ENCODE measurements around the gene AMOT. TPM values are rescaled to one million over a fixed set of nuclear protein-coding genes. Genes with fewer than 3 reads are reported as not detected.

AMOT gene
- total and polyA plus RNA-seq, 2 of the 4 experiments (the other 2 are of a cell fraction) = 4.7 to 9.1 TPM

- Histone ChIP-seq H2AFZ (replicated peaks; ENCODE audit: low read length, poor library complexity) (no peak overlapping the region), H2BK20ac (ENCODE audit: low read depth, low read length) (no peak overlapping the region), H3K36me3 (ENCODE audit: control insufficient read depth, insufficient read depth, low read length) (no peaks in the 10 kb centered on the region), H3K27ac (ENCODE audit: insufficient read depth, low read length) (no peak overlapping the region), H3K4ac (ENCODE audit: low read depth, low read length) (no peak overlapping the region), H3K4me3 (ENCODE audit: insufficient read depth, low read depth, low read length) (no peak overlapping the region), H3K79me1 (ENCODE audit: low read depth in 1 of 2, low read length in 2 of 2) (no peaks in the 10 kb centered on the region), H4K20me1 (ENCODE audit: insufficient read depth, low read length) (no peaks in the 10 kb centered on the region), H3K56ac (ENCODE audit: extremely low read depth, insufficient read depth, low read length) (no peak overlapping the region), H2BK5ac (ENCODE audit: low read depth, low read length, poor library complexity, severe bottlenecking) (no peak overlapping the region), H3K14ac (replicated peaks; ENCODE audit: low read depth, low read length) (no peak overlapping the region), H4K8ac (ENCODE audit: low read depth in 2 of 2, low read length in 2 of 2) (no peak overlapping the region), H2AK5ac (ENCODE audit: low read depth, low read length) (no peak overlapping the region), H4K5ac (ENCODE audit: low read depth, low read length) (no peak overlapping the region), H2BK120ac (ENCODE audit: low read depth, low read length) (no peak overlapping the region), H3K23ac (ENCODE audit: low read depth, low read length) (no peak overlapping the region), H3K9ac (ENCODE audit: low read depth, low read length) (no peak overlapping the region), H2AK9ac (replicated peaks; ENCODE audit: low read depth, low read length, poor library complexity) (no peak overlapping the region), H3K18ac (ENCODE audit: low read depth, low read length) (no peak overlapping the region), H3K9me1 (ENCODE audit: insufficient read depth, low read length) (no peaks in the 10 kb centered on the region), H3K9me3 (ENCODE audit: control insufficient read depth, insufficient read depth, low read length) (0 out of 2 replicates have a peak, but pooled peaks cover 2% of the 10 kb centered on the region), H4K91ac (ENCODE audit: insufficient read depth, low read depth, low read length) (no peak overlapping the region), H3K27me3 (ENCODE audit: control insufficient read depth, insufficient read depth, low read length) (peaks cover 5% of the 10 kb centered on the region), H3K4me2 (ENCODE audit: low read depth, low read length) (no peak overlapping the region), H2BK15ac (ENCODE audit: low read depth, low read length) (no peak overlapping the region), H3K4me1 (ENCODE audit: control insufficient read depth, insufficient read depth, low read length) (no peaks in the 10 kb centered on the region)
- BruUV-seq (replicated peaks) = no TSS peak
- ChIA-PET CTCF (no interaction called here), POLR2A (ENCODE audit: unreplicated experiment) (no interaction called here)
- intact Hi-C loops (cut with micrococcal nuclease) = loop anchor here (10.0 kb wide), 1 partner anchor 222 kb away; no protein-coding TSS in a partner anchor
- in situ Hi-C loops (cut with MboI; ENCODE audit: low sequenced_read_pairs) = no loop called here
- dilution Hi-C loops (cut with HindIII; ENCODE audit: low sequenced_read_pairs, unreplicated experiment) = no loop called here
- DNase-seq = no peak
- TF ChIP-seq, protein P1, sequence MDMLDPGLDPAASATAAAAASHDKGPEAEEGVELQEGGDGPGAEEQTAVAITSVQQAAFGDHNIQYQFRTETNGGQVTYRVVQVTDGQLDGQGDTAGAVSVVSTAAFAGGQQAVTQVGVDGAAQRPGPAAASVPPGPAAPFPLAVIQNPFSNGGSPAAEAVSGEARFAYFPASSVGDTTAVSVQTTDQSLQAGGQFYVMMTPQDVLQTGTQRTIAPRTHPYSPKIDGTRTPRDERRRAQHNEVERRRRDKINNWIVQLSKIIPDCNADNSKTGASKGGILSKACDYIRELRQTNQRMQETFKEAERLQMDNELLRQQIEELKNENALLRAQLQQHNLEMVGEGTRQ (IDR thresholded peaks at IDR 0.05; ENCODE audit: low read depth, low read length) = no peak
- TF ChIP-seq MAFK (IDR thresholded peaks at IDR 0.05; ENCODE audit: low read depth, low read length) = no peak
- no peak for TF ChIP-seq RCOR1 (IDR thresholded peaks at IDR 0.05; ENCODE audit: insufficient replicate concordance, low read length)
- TF ChIP-seq, protein P2, sequence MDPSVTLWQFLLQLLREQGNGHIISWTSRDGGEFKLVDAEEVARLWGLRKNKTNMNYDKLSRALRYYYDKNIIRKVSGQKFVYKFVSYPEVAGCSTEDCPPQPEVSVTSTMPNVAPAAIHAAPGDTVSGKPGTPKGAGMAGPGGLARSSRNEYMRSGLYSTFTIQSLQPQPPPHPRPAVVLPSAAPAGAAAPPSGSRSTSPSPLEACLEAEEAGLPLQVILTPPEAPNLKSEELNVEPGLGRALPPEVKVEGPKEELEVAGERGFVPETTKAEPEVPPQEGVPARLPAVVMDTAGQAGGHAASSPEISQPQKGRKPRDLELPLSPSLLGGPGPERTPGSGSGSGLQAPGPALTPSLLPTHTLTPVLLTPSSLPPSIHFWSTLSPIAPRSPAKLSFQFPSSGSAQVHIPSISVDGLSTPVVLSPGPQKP (IDR thresholded peaks at IDR 0.05; ENCODE audit: borderline replicate concordance, low read depth, low read length) = no peak
- TF ChIP-seq SMC3 (IDR thresholded peaks at IDR 0.05; ENCODE audit: low read depth, low read length) = no peak
- no peak for TF ChIP-seq RAD21 (IDR thresholded peaks at IDR 0.05; ENCODE audit: low read length)
- no peak for TF ChIP-seq CEBPB (IDR thresholded peaks at IDR 0.05; ENCODE audit: low read depth, low read length)
- TF ChIP-seq CHD1 (IDR thresholded peaks at IDR 0.05; ENCODE audit: low read depth, low read length) = no peak
- no peak for TF ChIP-seq NFE2L2 (IDR thresholded peaks at IDR 0.05; ENCODE audit: low read depth, low read length)
- TF ChIP-seq, protein P3, sequence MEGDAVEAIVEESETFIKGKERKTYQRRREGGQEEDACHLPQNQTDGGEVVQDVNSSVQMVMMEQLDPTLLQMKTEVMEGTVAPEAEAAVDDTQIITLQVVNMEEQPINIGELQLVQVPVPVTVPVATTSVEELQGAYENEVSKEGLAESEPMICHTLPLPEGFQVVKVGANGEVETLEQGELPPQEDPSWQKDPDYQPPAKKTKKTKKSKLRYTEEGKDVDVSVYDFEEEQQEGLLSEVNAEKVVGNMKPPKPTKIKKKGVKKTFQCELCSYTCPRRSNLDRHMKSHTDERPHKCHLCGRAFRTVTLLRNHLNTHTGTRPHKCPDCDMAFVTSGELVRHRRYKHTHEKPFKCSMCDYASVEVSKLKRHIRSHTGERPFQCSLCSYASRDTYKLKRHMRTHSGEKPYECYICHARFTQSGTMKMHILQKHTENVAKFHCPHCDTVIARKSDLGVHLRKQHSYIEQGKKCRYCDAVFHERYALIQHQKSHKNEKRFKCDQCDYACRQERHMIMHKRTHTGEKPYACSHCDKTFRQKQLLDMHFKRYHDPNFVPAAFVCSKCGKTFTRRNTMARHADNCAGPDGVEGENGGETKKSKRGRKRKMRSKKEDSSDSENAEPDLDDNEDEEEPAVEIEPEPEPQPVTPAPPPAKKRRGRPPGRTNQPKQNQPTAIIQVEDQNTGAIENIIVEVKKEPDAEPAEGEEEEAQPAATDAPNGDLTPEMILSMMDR (conservative IDR thresholded peaks at IDR 0.05; ENCODE audit: low read depth, low read length) = no peak
- no peak for TF ChIP-seq POLR2A (IDR thresholded peaks at IDR 0.05; ENCODE audit: low read depth, low read length)
- TF ChIP-seq MXI1 (IDR thresholded peaks at IDR 0.05; ENCODE audit: borderline replicate concordance, low read depth, low read length) = no peak
- TF ChIP-seq RFX5 (IDR thresholded peaks at IDR 0.05; ENCODE audit: low read depth, low read length) = no peak
- TF ChIP-seq MAZ (IDR thresholded peaks at IDR 0.05; ENCODE audit: borderline replicate concordance, low read depth, low read length) = no peak
- TF ChIP-seq BHLHE40 (IDR thresholded peaks at IDR 0.05; ENCODE audit: low read depth, low read length) = no peak
- no peak for TF ChIP-seq FOS (IDR thresholded peaks at IDR 0.05; ENCODE audit: low read depth, low read length)
- 45% methylated on average over 1 of the region's 3 CpGs; no CpG with 5 or more reads in 1 of the 2 experiments for WGBS, 2 experiments (ENCODE audit: extremely low coverage in 2 of 2, insufficient read length in 1 of 2)
- no peak for ATAC-seq (ENCODE audit: low read depth)
Measured at GRCh38 chrX:112736310-112736709, 104.3 kb downstream of the AMOT start.
